Astrocyte (in vitro differentiated cells and primary cell): ENCODE measurements around the gene PXMP4. TPM values are rescaled to one million over a fixed set of nuclear protein-coding genes. Genes with fewer than 3 reads are reported as not detected.

Experiments used
- DNase-seq: peaks from one replicate; pipeline ENCODE4 v3.0.0-alpha.2; 2010; ENCODE audit warnings: low read depth
- FAIRE-seq: peaks from 2 replicates; lab custom pipeline; 2011; peaks lifted over from hg19 to GRCh38; lab: Jason Lieb, UNC
- H2AFZ ChIP-seq: 2 replicates; pipeline ENCODE4 v1.6.0; 2012; ENCODE audit warnings: low read depth, low read length, inconsistent platforms
- H3K27ac ChIP-seq: 2 replicates; pipeline ENCODE4 v1.5.1; 2011; ENCODE audit warnings: low read depth, low read length, inconsistent platforms
- H3K27me3 ChIP-seq: 2 replicates; pipeline ENCODE4 v1.6.0; 2011; ENCODE audit warnings: low read length, inconsistent platforms; ENCODE audit not compliant: insufficient read depth
- H3K36me3 ChIP-seq: 2 replicates; pipeline ENCODE4 v1.5.1; 2011; ENCODE audit warnings: low read length, inconsistent platforms; ENCODE audit not compliant: insufficient read depth
- H3K4me1 ChIP-seq: 2 replicates; pipeline ENCODE4 v1.5.1; 2011; ENCODE audit warnings: low read length, inconsistent platforms; ENCODE audit not compliant: insufficient read depth
- H3K4me2 ChIP-seq: 2 replicates; pipeline ENCODE4 v1.6.0; 2012; ENCODE audit warnings: low read length, inconsistent platforms
- H3K4me3 ChIP-seq: 2 replicates; pipeline ENCODE4 v1.5.1; 2011; ENCODE audit warnings: low read depth, mild to moderate bottlenecking, low read length, inconsistent platforms; ENCODE audit not compliant: insufficient read depth
- H3K79me2 ChIP-seq: 2 replicates; pipeline ENCODE4 v1.6.0; 2012; ENCODE audit warnings: mild to moderate bottlenecking, low read length, inconsistent platforms; ENCODE audit not compliant: insufficient read depth
- H3K9ac ChIP-seq: 2 replicates; pipeline ENCODE4 v1.6.0; 2012; ENCODE audit warnings: mild to moderate bottlenecking, low read length, inconsistent platforms
- H3K9me3 ChIP-seq: 2 replicates; pipeline ENCODE4 v1.5.1; 2012; ENCODE audit warnings: low read depth, mild to moderate bottlenecking, low read length, inconsistent platforms; ENCODE audit not compliant: insufficient read depth
- H4K20me1 ChIP-seq: 2 replicates; pipeline ENCODE4 v1.6.0; 2012; ENCODE audit warnings: low read length, inconsistent platforms; ENCODE audit not compliant: insufficient read depth
- H3K27ac Mint-ChIP-seq: one replicate; pipeline ENCODE4 v1.8.0; 2021; ENCODE audit warnings: mild to moderate bottlenecking, mixed read lengths; ENCODE audit not compliant: unreplicated experiment
- H3K27me3 Mint-ChIP-seq: one replicate; pipeline ENCODE4 v1.8.0; 2021; ENCODE audit warnings: low read depth, mixed read lengths; ENCODE audit not compliant: unreplicated experiment
- H3K36me3 Mint-ChIP-seq: one replicate; pipeline ENCODE4 v1.8.0; 2021; ENCODE audit warnings: low read depth, mixed read lengths; ENCODE audit not compliant: unreplicated experiment
- H3K4me1 Mint-ChIP-seq: one replicate; pipeline ENCODE4 v1.8.0; 2021; ENCODE audit warnings: low read depth, mixed read lengths; ENCODE audit not compliant: unreplicated experiment
- H3K4me3 Mint-ChIP-seq: one replicate; pipeline ENCODE4 v1.8.0; 2021; ENCODE audit warnings: mild to moderate bottlenecking, moderate library complexity, mixed read lengths; ENCODE audit not compliant: unreplicated experiment
- H3K9me3 Mint-ChIP-seq: one replicate; pipeline ENCODE4 v1.8.0; 2021; ENCODE audit warnings: mild to moderate bottlenecking, mixed read lengths; ENCODE audit not compliant: unreplicated experiment
- CTCF ChIP-seq: IDR thresholded peaks from 2 replicates; pipeline ENCODE4 v1.5.1; 2011; ENCODE audit warnings: low read depth, mild to moderate bottlenecking, inconsistent platforms, low read length, moderate library complexity; ENCODE audit not compliant: insufficient read depth
- EZH2 ChIP-seq: IDR thresholded peaks from 2 replicates; pipeline ENCODE4 v1.6.1; 2012; ENCODE audit warnings: mild to moderate bottlenecking, low read length, inconsistent platforms; ENCODE audit not compliant: insufficient read depth
- total RNA-seq: library from RNA; stranded (reverse); gene quantifications from 2 replicates; pipeline ENCODE4 v1.2.1, GENCODE V29; 2021

Gene PXMP4
- total RNA-seq, 1 donor from 2014 or later: 1.1 TPM

DNA sequence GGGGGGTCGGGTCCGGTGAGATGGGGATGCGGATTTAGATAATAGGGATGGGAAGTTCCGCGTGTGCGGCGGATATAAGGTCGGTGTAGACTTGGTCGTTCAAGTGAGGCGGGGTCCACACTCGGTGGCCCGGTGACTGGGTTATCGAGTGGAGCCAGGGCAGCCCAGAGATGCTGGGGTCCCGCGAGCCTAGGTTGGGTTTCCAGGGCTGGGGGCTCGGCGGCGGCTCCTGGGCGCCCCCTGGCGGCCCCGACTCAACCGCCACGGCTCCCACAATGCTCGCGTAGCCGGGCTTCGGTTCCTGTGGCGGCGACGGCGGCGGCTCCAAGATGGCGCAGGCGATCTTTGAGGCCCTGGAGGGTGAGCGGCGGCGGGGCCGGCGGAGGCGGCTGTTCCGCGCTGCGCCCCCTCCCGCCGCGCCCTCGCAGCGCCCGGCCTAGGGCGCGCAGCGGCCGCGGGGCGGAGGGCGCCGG lies 11.6 kb upstream of the PXMP4 start, which contains the start of gene ZNF341:
Gene ZNF341, plus strand, starts transcription at position 304 of the 473 bp plus-strand sequence. Its CDS starts 26 bp downstream, at position 330.
- Histone ChIP-seq H3K4me3 (peak within 1 kb of the TSS; percentile 81), H4K20me1 (no peaks in the 10 kb centered on the region), H3K4me1 (peaks cover 9% of the 10 kb centered on the region), H3K27ac (peak within 1 kb of the TSS; percentile 42), H3K9me3 (peaks cover 2% of the 10 kb centered on the region), H3K27me3 (no peaks in the 10 kb centered on the region), H3K9ac (peak within 1 kb of the TSS; percentile 70), H3K79me2 (no peaks in the 10 kb centered on the region), H3K4me2 (peak within 1 kb of the TSS; percentile 95), H2AFZ (peak within 1 kb of the TSS; percentile 97), H3K36me3 (no peaks in the 10 kb centered on the region)
- Mint-ChIP-seq H3K27me3 (peaks cover 2% of the 10 kb centered on the region), H3K9me3 (peaks cover 5% of the 10 kb centered on the region), H3K4me1 (peaks cover 12% of the 10 kb centered on the region), H3K27ac (peak within 1 kb of the TSS; percentile 92), H3K36me3 (peaks cover 7% of the 10 kb centered on the region), H3K4me3 (peak within 1 kb of the TSS; percentile 87)
- FAIRE-seq: no peak
- TF ChIP-seq EZH2 (no peak), CTCF (peak; percentile 45)
- no peak for DNase-seq

DNA sequence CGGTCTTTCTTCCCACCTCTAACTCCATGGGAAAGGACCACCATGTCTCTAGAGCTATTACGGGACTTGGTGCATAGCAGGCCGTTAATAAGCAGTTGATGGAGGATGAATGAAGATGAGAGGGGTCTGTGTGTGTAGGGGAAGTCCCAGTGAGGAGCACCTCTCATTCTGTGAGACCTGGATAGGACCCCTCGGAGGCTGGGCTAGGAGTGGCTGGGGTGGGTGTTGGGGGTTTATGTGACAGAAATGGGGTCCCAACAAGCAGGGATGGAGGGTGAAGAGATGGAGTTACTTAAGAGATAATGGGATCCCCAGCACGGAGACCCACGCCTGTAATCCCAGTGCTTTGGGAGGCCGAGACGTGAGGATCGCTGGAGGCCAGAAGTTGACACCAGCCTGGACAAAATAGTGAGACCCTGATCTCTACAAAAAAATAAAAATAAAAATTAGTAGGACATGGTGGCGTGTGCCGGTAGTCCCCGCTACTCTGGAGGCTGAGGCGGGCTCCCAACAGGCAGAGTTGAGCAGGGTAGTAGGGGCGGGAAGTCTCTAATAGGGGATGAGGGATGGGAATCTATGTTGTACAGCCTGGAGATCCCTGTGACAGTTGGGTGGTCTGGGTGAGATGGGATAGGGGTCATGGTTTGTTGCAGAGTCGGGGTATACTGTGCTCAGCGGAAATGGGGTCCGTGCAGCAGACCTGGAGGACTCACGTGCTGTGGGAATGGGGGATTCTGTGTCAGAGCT lies 11.0 kb upstream of the PXMP4 start:
- Histone ChIP-seq H3K4me2 (peak overlapping the region; percentile 95), H3K9ac (peak overlapping the region; percentile 70), H3K4me3 (peak overlapping the region; percentile 81), H3K4me1 (peaks cover 9% of the 10 kb centered on the region), H2AFZ (peak overlapping the region; percentile 91), H3K36me3 (no peaks in the 10 kb centered on the region), H4K20me1 (no peaks in the 10 kb centered on the region), H3K27me3 (no peaks in the 10 kb centered on the region), H3K79me2 (no peaks in the 10 kb centered on the region), H3K9me3 (no peaks in the 10 kb centered on the region), H3K27ac (no peak overlapping the region)
- Mint-ChIP-seq H3K9me3 (peaks cover 2% of the 10 kb centered on the region), H3K4me3 (peak overlapping the region; percentile 87), H3K27ac (peak overlapping the region; percentile 92), H3K4me1 (peaks cover 12% of the 10 kb centered on the region), H3K27me3 (peaks cover 2% of the 10 kb centered on the region), H3K36me3 (peaks cover 6% of the 10 kb centered on the region)
- TF ChIP-seq CTCF: no peak
- TF ChIP-seq EZH2: no peak
- no peak for DNase-seq
- FAIRE-seq: no peak

GRCh38 chr20:33729101-33729500 lies 9.0 kb upstream of the PXMP4 start:
- no peak overlapping the region for H3K4me2 ChIP-seq
- Mint-ChIP-seq H3K27ac (no peak overlapping the region), H3K4me1 (peaks cover 9% of the 10 kb centered on the region), H3K27me3 (peaks cover 6% of the 10 kb centered on the region), H3K4me3 (no peak overlapping the region), H3K36me3 (peaks cover 3% of the 10 kb centered on the region), H3K9me3 (no peaks in the 10 kb centered on the region)
- H3K36me3 ChIP-seq: no peaks in the 10 kb centered on the region
- no peak overlapping the region for H3K9ac ChIP-seq
- H4K20me1 ChIP-seq: no peaks in the 10 kb centered on the region
- H3K27me3 ChIP-seq: no peaks in the 10 kb centered on the region
- H3K4me3 ChIP-seq: no peak overlapping the region
- no peaks in the 10 kb centered on the region for H3K79me2 ChIP-seq
- DNase-seq (no peak), FAIRE-seq (no peak)
- H3K9me3 ChIP-seq: no peaks in the 10 kb centered on the region
- H3K27ac ChIP-seq: no peak overlapping the region
- no peak for TF ChIP-seq CTCF
- no peak for TF ChIP-seq EZH2
- H2AFZ ChIP-seq: no peak overlapping the region
- peaks cover 9% of the 10 kb centered on the region for H3K4me1 ChIP-seq
